PC-3 (cell line): ENCODE results near the gene SPCS2. TPM values are rescaled to one million over a fixed set of nuclear protein-coding genes. Genes with fewer than 3 reads are reported as not detected.

Experiments
- ATAC-seq: fragments of 200-7000 bp; cut with Tn5 transposase; 2 replicates; pipeline ENCODE4 v1.9.1; 2020; ENCODE audit warnings: mild to moderate bottlenecking, moderate library complexity
- BruUV-seq: library from RNA; stranded (reverse); fragments of 400-500 nt; replicated peaks from 2 replicates; lab custom pipeline; 2021; lab: Mats Ljungman, UMichigan
- CTCF ChIA-PET: fragments of 300-600 bp; sonication (Branson Sonifier 250); formaldehyde crosslinking; loops from one replicate; lab custom pipeline; 2022; ENCODE audit warnings: antibody characterized with exemption; lab: Charles Lee
- POLR2A ChIA-PET: fragments of 300-600 bp; sonication (Branson Sonifier 250); formaldehyde crosslinking; loops from one replicate; lab custom pipeline; 2022; ENCODE audit warnings: antibody characterized with exemption; ENCODE audit not compliant: unreplicated experiment; lab: Charles Lee
- DNase-seq: peaks from one replicate; pipeline ENCODE4 v3.0.0-alpha.2; 2015
- H2AFZ ChIP-seq: fragments of 300-600 bp; sonication (generic); 2 replicates; pipeline ENCODE4 v1.6.0; 2016; ENCODE audit warnings: antibody characterized with exemption, low read length
- H3F3A ChIP-seq: fragments of 300-600 bp; sonication (generic); one replicate; pipeline ENCODE4 v1.6.0; 2017; ENCODE audit warnings: antibody characterized with exemption, low read length, control low read depth, mild to moderate bottlenecking; ENCODE audit not compliant: unreplicated experiment
- H3K27ac ChIP-seq: fragments of 300-600 bp; sonication (generic); 2 replicates; pipeline ENCODE4 v1.5.1; 2016; ENCODE audit warnings: mild to moderate bottlenecking, low read length
- H3K27me3 ChIP-seq: fragments of 300-600 bp; sonication (generic); 2 replicates; pipeline ENCODE4 v1.6.1; 2016; ENCODE audit warnings: low read length, mixed read lengths
- H3K36me3 ChIP-seq: fragments of 300-600 bp; sonication (generic); 2 replicates; pipeline ENCODE4 v1.6.1; 2016; ENCODE audit warnings: low read depth, mixed run types, low read length, mixed read lengths
- H3K4me1 ChIP-seq: fragments of 300-600 bp; sonication (generic); 2 replicates; pipeline ENCODE4 v1.5.1; 2016; ENCODE audit warnings: low read length; ENCODE audit not compliant: insufficient read depth
- H3K4me2 ChIP-seq: fragments of 300-600 bp; sonication (generic); 2 replicates; pipeline ENCODE4 v1.6.0; 2016; ENCODE audit warnings: low read length
- H3K4me3 ChIP-seq: fragments of 300-600 bp; sonication (generic); 2 replicates; pipeline ENCODE4 v1.5.1; 2016; ENCODE audit warnings: mild to moderate bottlenecking, low read length, mixed read lengths
- H3K79me2 ChIP-seq: fragments of 300-600 bp; sonication (generic); 2 replicates; pipeline ENCODE4 v1.6.1; 2017; ENCODE audit warnings: low read length, mixed read lengths
- H3K9ac ChIP-seq: fragments of 300-600 bp; sonication (generic); 2 replicates; pipeline ENCODE4 v1.6.0; 2016; ENCODE audit warnings: mild to moderate bottlenecking, low read length
- H3K9me2 ChIP-seq: fragments of 300-600 bp; sonication (generic); replicated peaks from 2 replicates; pipeline ENCODE4 v1.6.1; 2016; ENCODE audit warnings: mixed run types, low read length, mixed read lengths
- H3K9me3 ChIP-seq: fragments of 300-600 bp; sonication (generic); 2 replicates; pipeline ENCODE4 v1.6.1; 2016; ENCODE audit warnings: low read length, mixed read lengths
- H4K20me1 ChIP-seq: fragments of 300-600 bp; sonication (generic); 2 replicates; pipeline ENCODE4 v1.6.1; 2016; ENCODE audit warnings: low read length, mixed read lengths
- CTCF ChIP-seq: fragments of 300-600 bp; sonication (generic); conservative IDR thresholded peaks from 2 replicates; pipeline ENCODE4 v1.5.1; 2017; ENCODE audit warnings: antibody characterized with exemption, low read depth, mild to moderate bottlenecking, low read length
- EZH2 ChIP-seq: fragments of 300-600 bp; sonication (generic); IDR thresholded peaks from one replicate; pipeline ENCODE4 v1.6.1; 2017; ENCODE audit warnings: antibody characterized with exemption, mild to moderate bottlenecking, low read length; ENCODE audit not compliant: unreplicated experiment
- EZH2phosphoT487 ChIP-seq: fragments of 300-600 bp; sonication (generic); IDR thresholded peaks from 2 replicates; pipeline ENCODE4 v1.6.1; 2018; ENCODE audit warnings: mild to moderate bottlenecking, antibody characterized with exemption, low read length, borderline replicate concordance
- intact Hi-C: fragments of 100-400 bp; cut with micrococcal nuclease; formaldehyde crosslinking; loops from 2 replicates; pipeline ENCODE4 v1.9.0; 2023
- total RNA-seq: library from RNA; depleted of rRNA; stranded (reverse); fragments of >200 nt; gene quantifications from 2 replicates; pipeline ENCODE4 v1.2.3, GENCODE V29; 2014

The SPCS2 gene
- total RNA-seq, 1 experiment from 2014 or later, result 129 TPM

- Histone ChIP-seq H3K4me2 (no peak overlapping the region), H3K79me2 (peaks cover 6% of the 10 kb centered on the region; the same call in 1 of the 2 replicates), H3K9me2 (no peaks in the 10 kb centered on the region), H3K27ac (no peak overlapping the region), H4K20me1 (peaks cover 2% of the 10 kb centered on the region; the same call in 1 of the 2 replicates), H3F3A (no peaks in the 10 kb centered on the region), H3K36me3 (peaks cover 49% of the 10 kb centered on the region), H3K9ac (no peak overlapping the region), H3K27me3 (no peaks in the 10 kb centered on the region), H3K4me3 (no peak overlapping the region), H2AFZ (no peak overlapping the region), H3K4me1 (no peaks in the 10 kb centered on the region), H3K9me3 (no peaks in the 10 kb centered on the region)
- ATAC-seq (no peak), DNase-seq (no peak)
- no peak for TF ChIP-seq EZH2
- no peak for TF ChIP-seq CTCF
- TF ChIP-seq EZH2phosphoT487, result no peak
- POLR2A ChIA-PET, result no interaction called here
- BruUV-seq, result no TSS peak
- CTCF ChIA-PET, result no interaction called here
- intact Hi-C loops, result no loop called here
Measured at GRCh38 chr11:74978041-74978440, 29.0 kb downstream of the SPCS2 start.

GRCh38 chr11:74980634-74981033 lies 31.6 kb downstream of the SPCS2 start:
- H3K9me2 ChIP-seq, result no peaks in the 10 kb centered on the region

More at GRCh38 chr11:74980634-74981033, 31.6 kb downstream of the SPCS2 start:
- Histone ChIP-seq H3F3A (no peaks in the 10 kb centered on the region), H3K36me3 (peaks cover 31% of the 10 kb centered on the region), H3K27me3 (no peaks in the 10 kb centered on the region), H3K79me2 (no peaks in the 10 kb centered on the region), H3K9me3 (no peaks in the 10 kb centered on the region), H3K4me1 (no peaks in the 10 kb centered on the region), H3K4me3 (no peak overlapping the region), H3K27ac (no peak overlapping the region), H4K20me1 (no peaks in the 10 kb centered on the region), H2AFZ (no peak overlapping the region), H3K9ac (no peak overlapping the region), H3K4me2 (no peak overlapping the region)
- DNase-seq, result no peak
- CTCF ChIA-PET, result no interaction called here
- no TSS peak for BruUV-seq
- intact Hi-C loops, result no loop called here
- no peak for ATAC-seq
- POLR2A ChIA-PET, result interaction anchor here (0.6 kb wide), 1 partner anchor 15 kb away, joined by 4 read pairs; no protein-coding TSS in a partner anchor
- TF ChIP-seq EZH2phosphoT487 (no peak), CTCF (no peak), EZH2 (no peak)
